22Rv1 (cell line): ENCODE data around the gene ADNP.

Experiments
- ZFX ChIP-seq: fragments of 450-650 bp; IDR thresholded peaks from 2 replicates; pipeline ENCODE4 v1.6.1; 2017; ENCODE audit warnings: antibody characterized with exemption, borderline replicate concordance
- TF ChIP-seq, protein P1 (sequence below): fragments of 450-650 bp; IDR thresholded peaks from 2 replicates; pipeline ENCODE4 v1.5.1; 2017; ENCODE audit warnings: mild to moderate bottlenecking

DNA sequence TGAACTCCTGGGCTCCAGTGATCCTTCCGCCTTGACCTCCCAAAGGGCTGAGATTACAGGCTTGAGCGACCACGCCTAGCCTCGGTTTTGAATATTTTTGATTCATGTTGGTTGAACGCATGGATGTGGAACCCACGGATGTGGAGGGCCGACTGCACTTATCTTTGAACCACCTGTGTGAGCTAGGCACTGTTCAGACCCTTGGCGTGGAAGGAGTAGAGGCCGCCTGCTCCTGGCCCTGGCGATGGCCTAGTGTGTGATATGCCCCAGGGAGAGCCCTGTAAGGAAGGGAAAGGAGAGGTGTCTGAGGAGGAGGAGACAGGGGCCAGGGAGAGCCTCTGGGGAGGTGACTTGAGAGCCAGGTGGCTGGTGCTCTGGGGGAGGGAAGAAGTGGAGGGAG is 72.1 kb downstream of the ADNP start:
- TF ChIP-seq, protein P1, sequence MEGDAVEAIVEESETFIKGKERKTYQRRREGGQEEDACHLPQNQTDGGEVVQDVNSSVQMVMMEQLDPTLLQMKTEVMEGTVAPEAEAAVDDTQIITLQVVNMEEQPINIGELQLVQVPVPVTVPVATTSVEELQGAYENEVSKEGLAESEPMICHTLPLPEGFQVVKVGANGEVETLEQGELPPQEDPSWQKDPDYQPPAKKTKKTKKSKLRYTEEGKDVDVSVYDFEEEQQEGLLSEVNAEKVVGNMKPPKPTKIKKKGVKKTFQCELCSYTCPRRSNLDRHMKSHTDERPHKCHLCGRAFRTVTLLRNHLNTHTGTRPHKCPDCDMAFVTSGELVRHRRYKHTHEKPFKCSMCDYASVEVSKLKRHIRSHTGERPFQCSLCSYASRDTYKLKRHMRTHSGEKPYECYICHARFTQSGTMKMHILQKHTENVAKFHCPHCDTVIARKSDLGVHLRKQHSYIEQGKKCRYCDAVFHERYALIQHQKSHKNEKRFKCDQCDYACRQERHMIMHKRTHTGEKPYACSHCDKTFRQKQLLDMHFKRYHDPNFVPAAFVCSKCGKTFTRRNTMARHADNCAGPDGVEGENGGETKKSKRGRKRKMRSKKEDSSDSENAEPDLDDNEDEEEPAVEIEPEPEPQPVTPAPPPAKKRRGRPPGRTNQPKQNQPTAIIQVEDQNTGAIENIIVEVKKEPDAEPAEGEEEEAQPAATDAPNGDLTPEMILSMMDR, result no peak
- no peak for TF ChIP-seq ZFX
